Thoracic aorta (tissue), 2 donors: ENCODE data around the gene SCAF11. TPM values are rescaled to one million over a fixed set of nuclear protein-coding genes. Genes with fewer than 3 reads are reported as not detected.

Experiments used
- ATAC-seq: fragments of 150-250 bp; one replicate; pipeline ENCODE4 v1.8.0; 2017; ENCODE audit warnings: low read depth; ENCODE audit not compliant: insufficient number of reproducible peaks, low FRiP score
- DNase-seq: peaks from one replicate; pipeline ENCODE4 v3.0.0-alpha.2; 2020; ENCODE audit warnings: low spot score
- H3K27ac ChIP-seq, 2 donors: fragments of 200-600 bp; sonication (generic); 1 replicate in 1 of 2; 2 replicates in 1 of 2; pipeline ENCODE4 v1.5.1; 2016; ENCODE audit warnings: mild to moderate bottlenecking in 2 of 2, moderate library complexity in 2 of 2
- H3K27me3 ChIP-seq: fragments of 200-600 bp; sonication (generic); replicated peaks from 2 replicates; pipeline ENCODE4 v1.6.0; 2016; ENCODE audit warnings: mild to moderate bottlenecking; ENCODE audit not compliant: insufficient read depth
- H3K36me3 ChIP-seq: fragments of 200-600 bp; sonication (generic); one replicate; pipeline ENCODE4 v1.5.1; 2016
- H3K4me1 ChIP-seq, 2 donors: fragments of 200-600 bp; sonication (generic); 1 replicate in 1 of 2; 2 replicates in 1 of 2; pipeline versions ENCODE4 v1.5.1 to v1.6.0; 2016; ENCODE audit warnings: low read depth in 2 of 2, mild to moderate bottlenecking in 1 of 2; ENCODE audit not compliant: control insufficient read depth in 1 of 2
- H3K4me3 ChIP-seq: fragments of 200-600 bp; sonication (generic); 2 replicates; pipeline ENCODE4 v1.5.1; 2016; ENCODE audit warnings: mild to moderate bottlenecking
- H3K9me3 ChIP-seq: fragments of 200-600 bp; sonication (generic); 2 replicates; pipeline ENCODE4 v1.5.1; 2016
- total RNA-seq, 2 donors: library from RNA; depleted of rRNA; stranded (reverse); fragments of >200 nt; gene quantifications; one replicate each; pipeline versions ENCODE4 v1.1.0 to v1.2.3, GENCODE V29; 2016
- TF ChIP-seq, protein P1 (sequence below): fragments of 200-600 bp; sonication (generic); IDR thresholded peaks from one replicate; pipeline ENCODE4 v1.5.1; 2019; ENCODE audit warnings: antibody characterized with exemption

The SCAF11 gene
- total RNA-seq, 2 donors from 2014 or later = 158 to 199 TPM

DNA sequence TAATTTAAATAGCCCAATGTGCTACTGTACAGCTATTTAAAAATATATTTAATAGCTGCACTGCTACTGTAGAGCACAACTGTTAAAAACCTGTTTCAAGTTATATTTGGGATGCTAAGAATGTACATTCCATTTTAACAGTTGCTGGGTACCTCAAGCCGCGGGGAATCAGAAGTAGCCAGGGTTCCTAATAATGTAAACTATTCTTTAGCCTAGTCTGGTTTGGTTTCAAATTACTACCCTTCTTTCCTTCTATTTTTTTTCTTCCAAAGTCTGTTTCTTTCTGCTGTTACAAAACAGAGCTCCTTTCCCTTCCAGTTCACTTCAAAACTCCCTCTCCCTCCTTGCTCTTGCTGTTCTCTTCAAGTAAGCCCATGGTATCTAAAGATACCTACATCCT, 21.3 kb downstream of the SCAF11 start:
- no peak for DNase-seq
- H3K36me3 ChIP-seq = no peaks in the 10 kb centered on the region
- H3K27ac ChIP-seq = no peak overlapping the region
- H3K9me3 ChIP-seq = no peaks in the 10 kb centered on the region
- no peaks in the 10 kb centered on the region for H3K27me3 ChIP-seq
- ATAC-seq = no peak
- no peak overlapping the region for H3K4me3 ChIP-seq
- TF ChIP-seq, protein P1, sequence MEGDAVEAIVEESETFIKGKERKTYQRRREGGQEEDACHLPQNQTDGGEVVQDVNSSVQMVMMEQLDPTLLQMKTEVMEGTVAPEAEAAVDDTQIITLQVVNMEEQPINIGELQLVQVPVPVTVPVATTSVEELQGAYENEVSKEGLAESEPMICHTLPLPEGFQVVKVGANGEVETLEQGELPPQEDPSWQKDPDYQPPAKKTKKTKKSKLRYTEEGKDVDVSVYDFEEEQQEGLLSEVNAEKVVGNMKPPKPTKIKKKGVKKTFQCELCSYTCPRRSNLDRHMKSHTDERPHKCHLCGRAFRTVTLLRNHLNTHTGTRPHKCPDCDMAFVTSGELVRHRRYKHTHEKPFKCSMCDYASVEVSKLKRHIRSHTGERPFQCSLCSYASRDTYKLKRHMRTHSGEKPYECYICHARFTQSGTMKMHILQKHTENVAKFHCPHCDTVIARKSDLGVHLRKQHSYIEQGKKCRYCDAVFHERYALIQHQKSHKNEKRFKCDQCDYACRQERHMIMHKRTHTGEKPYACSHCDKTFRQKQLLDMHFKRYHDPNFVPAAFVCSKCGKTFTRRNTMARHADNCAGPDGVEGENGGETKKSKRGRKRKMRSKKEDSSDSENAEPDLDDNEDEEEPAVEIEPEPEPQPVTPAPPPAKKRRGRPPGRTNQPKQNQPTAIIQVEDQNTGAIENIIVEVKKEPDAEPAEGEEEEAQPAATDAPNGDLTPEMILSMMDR = no peak
- peaks cover 47 to 90% of the 10 kb centered on the region in 2 donors for H3K4me1 ChIP-seq

DNA sequence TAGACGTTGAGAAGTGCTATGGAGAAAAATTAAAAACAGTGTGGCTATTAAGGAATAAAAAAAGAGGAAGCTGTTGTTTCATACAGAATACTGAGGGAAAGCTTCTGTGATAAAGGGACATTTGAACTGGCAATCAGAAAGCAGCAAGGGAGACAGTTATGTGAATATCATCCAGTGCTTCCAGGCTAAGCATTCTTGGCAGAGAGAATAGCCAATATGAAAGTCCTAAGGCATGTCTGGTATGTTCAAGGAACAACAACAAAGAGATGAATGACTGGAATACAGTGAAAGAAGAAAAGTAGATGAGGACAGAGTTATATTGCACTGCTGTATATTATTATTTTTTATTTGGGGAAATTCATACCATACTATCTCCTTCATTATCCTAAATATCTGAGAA, 23.9 kb downstream of the SCAF11 start:
- no peak for DNase-seq
- peak overlapping the region; percentile 7 to 35 for H3K27ac ChIP-seq
- no peak for ATAC-seq
- H3K4me3 ChIP-seq = peak overlapping the region; percentile 24
- H3K27me3 ChIP-seq = no peaks in the 10 kb centered on the region
- no peaks in the 10 kb centered on the region for H3K9me3 ChIP-seq
- TF ChIP-seq, protein P1 = no peak
- H3K4me1 ChIP-seq = peaks cover 39 to 82% of the 10 kb centered on the region in 2 donors
- peaks cover 2% of the 10 kb centered on the region for H3K36me3 ChIP-seq

DNA sequence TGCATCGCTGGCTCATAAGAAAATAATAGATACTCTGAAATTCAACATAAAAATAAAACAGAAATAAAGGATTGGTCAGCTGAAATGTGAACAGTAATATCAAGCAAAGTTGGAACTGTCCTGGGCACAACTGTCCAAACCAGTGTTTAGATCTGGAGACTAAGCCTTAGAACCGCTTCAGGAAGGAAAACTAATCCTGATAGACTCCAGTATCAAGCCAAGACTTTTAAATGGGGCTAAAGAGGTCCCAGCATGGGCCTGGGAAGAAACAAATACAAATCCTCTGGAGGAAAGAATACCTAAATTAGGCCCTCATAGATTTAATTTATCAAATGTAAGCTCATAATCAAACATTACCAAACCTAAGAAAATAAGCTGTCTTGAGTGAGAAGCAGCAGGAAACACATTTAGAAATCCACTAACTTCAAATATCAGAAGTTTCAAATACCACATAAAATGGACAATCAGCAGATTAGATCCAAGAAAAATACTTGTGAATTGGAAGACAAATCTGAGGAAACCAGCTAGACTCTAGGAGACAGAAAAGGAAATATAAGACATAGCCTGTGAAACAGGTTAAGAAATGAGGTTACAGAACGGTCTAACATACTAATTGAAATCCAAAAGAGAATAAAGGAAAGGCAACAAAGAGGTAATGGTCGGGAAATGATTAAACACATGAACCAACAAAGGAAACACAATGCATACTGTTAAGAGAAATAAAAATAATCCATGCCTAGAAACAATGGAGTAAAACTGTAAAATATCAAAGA, 27.6 kb downstream of the SCAF11 start:
- Histone ChIP-seq H3K36me3 (peaks cover 2% of the 10 kb centered on the region), H3K4me3 (no peak overlapping the region), H3K4me1 (peaks cover 44 to 68% of the 10 kb centered on the region in 2 donors), H3K9me3 (no peaks in the 10 kb centered on the region), H3K27ac (peak overlapping the region in 1 of 2 donors; percentile 69), H3K27me3 (no peaks in the 10 kb centered on the region)
- no peak for DNase-seq
- TF ChIP-seq, protein P1 = no peak
- ATAC-seq = no peak

GRCh38 chr12:45959728-45960127, 30.6 kb downstream of the SCAF11 start:
- TF ChIP-seq, protein P1 = no peak
- H3K36me3 ChIP-seq = peaks cover 2% of the 10 kb centered on the region
- peak overlapping the region in 1 of 2 donors; percentile 37 for H3K27ac ChIP-seq
- H3K27me3 ChIP-seq = no peaks in the 10 kb centered on the region
- ATAC-seq (no peak), DNase-seq (no peak)
- peaks cover 23 to 39% of the 10 kb centered on the region in 2 donors for H3K4me1 ChIP-seq
- no peaks in the 10 kb centered on the region for H3K9me3 ChIP-seq
- H3K4me3 ChIP-seq = no peak overlapping the region

DNA sequence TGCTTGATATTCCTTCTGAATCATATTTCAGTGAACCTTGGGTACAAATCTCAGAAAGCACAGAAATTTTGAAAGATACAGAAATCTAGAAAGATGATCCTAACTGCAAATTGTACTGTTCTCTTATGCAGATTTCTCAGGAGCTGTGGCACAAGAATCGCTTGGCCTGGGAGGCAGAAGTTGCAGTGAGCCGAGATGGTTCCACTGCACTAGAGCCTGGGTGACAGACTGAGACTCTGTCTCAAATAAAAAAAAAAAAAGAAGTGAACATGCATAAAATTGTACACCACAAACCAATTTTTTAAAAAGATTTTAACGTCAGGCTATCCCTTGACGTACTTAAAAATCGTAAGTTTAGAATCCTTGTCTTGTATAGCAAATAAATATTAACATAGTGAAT, 31.3 kb downstream of the SCAF11 start:
- Histone ChIP-seq H3K27me3 (no peaks in the 10 kb centered on the region), H3K4me1 (peaks cover 23 to 35% of the 10 kb centered on the region in 2 donors), H3K9me3 (no peaks in the 10 kb centered on the region), H3K27ac (peak overlapping the region in 1 of 2 donors; percentile 45), H3K36me3 (peaks cover 2% of the 10 kb centered on the region), H3K4me3 (peak overlapping the region; percentile 12)
- no peak for DNase-seq
- TF ChIP-seq, protein P1 = no peak
- peak; percentile 43 for ATAC-seq
